Ovary (tissue), 9 donors: ENCODE results near the gene C1QTNF1. TPM values are rescaled to one million over a fixed set of nuclear protein-coding genes. Genes with fewer than 3 reads are reported as not detected.
A peak's percentile ranks its signal among the peaks of the same experiment; 100 is the strongest.

Experiments used
- DNase-seq, 5 donors: peaks; one replicate each; pipeline ENCODE4 v3.0.0-alpha.2; 2019 to 2020
- H3K27ac ChIP-seq, 2 donors: fragments of 200-600 bp; one replicate each; pipeline versions ENCODE4 v1.5.1 to v1.8.0; 2019 to 2022
- H3K27me3 ChIP-seq: fragments of 200-600 bp; one replicate; pipeline ENCODE4 v1.8.0; 2022
- H3K36me3 ChIP-seq: fragments of 200-600 bp; sonication (generic); one replicate; pipeline ENCODE4 v1.5.1; 2019
- H3K4me1 ChIP-seq: one replicate; pipeline ENCODE4 v1.8.1; 2013; ENCODE audit warnings: mild to moderate bottlenecking, moderate library complexity; ENCODE audit not compliant: insufficient read depth
- H3K4me3 ChIP-seq: fragments of 200-600 bp; sonication (generic); one replicate; pipeline ENCODE4 v1.5.1; 2017
- H3K9me3 ChIP-seq, 2 donors: fragments of 200-600 bp in 1 of 2; sonication (generic) in 1 of 2; one replicate each; pipeline versions ENCODE4 v1.5.1 to v1.8.1; 2013 to 2019; ENCODE audit warnings: mild to moderate bottlenecking in 1 of 2, moderate library complexity in 1 of 2
- CTCF ChIP-seq, 3 donors: fragments of 450-650 bp in 2 of 3; fragments of 200-600 bp in 1 of 3; IDR thresholded peaks; one replicate each; pipeline versions ENCODE4 v1.5.1 to v1.8.0; 2016 to 2022; ENCODE audit warnings: antibody characterized with exemption in 3 of 3, mild to moderate bottlenecking in 1 of 3
- EP300 ChIP-seq: sonication (generic); formaldehyde crosslinking; IDR thresholded peaks from one replicate; pipeline ENCODE4 v1.6.1; 2017; ENCODE audit warnings: antibody characterized with exemption
- POLR2A ChIP-seq: fragments of 450-650 bp; IDR thresholded peaks from one replicate; pipeline ENCODE4 v1.6.1; 2017; ENCODE audit warnings: antibody characterized with exemption, mild to moderate bottlenecking, moderate library complexity
- WGBS, 3 donors: extraction: QIAGEN DNeasy Blood & Tissue Kit in 1 of 3; methylation state at CpG; one replicate each; pipeline versions ENCODE4 v1.1.5 to v1.1.7; 2013 to 2017; 5-methylcytosine and 5-hydroxymethylcytosine counted together
- intact Hi-C, 4 donors: fragments of 100-400 bp; cut with DNase I; formaldehyde crosslinking; loops; one replicate each; pipeline versions ENCODE4 v1.11.0 to v1.15.1; 2022 to 2023
- polyA plus RNA-seq, 2 donors: library from polyadenylated mRNA; stranded (reverse); fragments of 200-250 nt in 1 of 2; fragments of 350-450 nt in 1 of 2; fragmentation: Illumina TruSeq in 1 of 2; extraction: RNeasy Lipid Tissue Mini Kit (QIAGEN cat#74804) in 1 of 2; gene quantifications; one replicate each; pipeline ENCODE4 v1.2.3, GENCODE V29; 2013 to 2014
- total RNA-seq, 7 donors: library from RNA; depleted of rRNA in 2 of 7; stranded (reverse); fragments of >200 nt in 2 of 7; fragmentation: NEBNext Ultra II Directional in 3 of 7; extraction: Animal tissue kit (Norgen Biotek cat#: 25700) in 3 of 7; gene quantifications; one replicate each; pipeline versions ENCODE4 v1.1.0 to v1.2.4, GENCODE V29; 2016 to 2023
- donor health status: DM: no; HTN: no; CAD: no; lungs with moderate emphysema.
- donor health status: DM: no; HTN: no; CAD: no.
- donor health status: Bipolar disorder and iron deficiency.
- donor health status: DM: yes; HTN: yes; CAD: no.
- donor health status: DM: no; HTN: no; CAD: no.
- donor health status: DM: yes; HTN: yes; CAD: no.

Gene C1QTNF1
- total and polyA plus RNA-seq, 9 donors, result 17.9 to 85.9 (median 53.5) TPM

GRCh38 chr17:78977681-78977943 lies 46.4 kb upstream of the C1QTNF1 start:
- no peak for DNase-seq
- TF ChIP-seq POLR2A (no peak), CTCF (IDR thresholded peaks at IDR 0.05) (no peak), EP300 (no peak)
- Histone ChIP-seq H3K27ac (peak overlapping the region; percentile 57 to 69), H3K4me3 (no peak overlapping the region), H3K36me3 (no peaks in the 10 kb centered on the region), H3K9me3 (no peaks in the 10 kb centered on the region), H3K4me1 (peaks cover 34% of the 10 kb centered on the region), H3K27me3 (no peaks in the 10 kb centered on the region)
- whole genome bisulfite sequencing, 3 donors, result 19 to 29% (median 27%) methylated on average over 8 of the region's 8 CpGs
- intact Hi-C loops, result loop anchor here in 2 of 4 donors (5.0 to 10.0 kb wide), 2 partner anchors 53 to 630 kb away; partner anchors contain the start of gene TIMP2 (in 2 of the 2)

GRCh38 chr17:78977997-78978973 lies 45.7 kb upstream of the C1QTNF1 start:
- no peaks in the 10 kb centered on the region for H3K36me3 ChIP-seq
- peak overlapping the region; percentile 57 to 69 for H3K27ac ChIP-seq
- no peaks in the 10 kb centered on the region for H3K27me3 ChIP-seq
- intact Hi-C loops, result loop anchor here in 2 of 4 donors (5.0 to 10.0 kb wide), 2 partner anchors 53 to 631 kb away; partner anchors contain the start of gene TIMP2 (in 2 of the 2)
- no peaks in the 10 kb centered on the region for H3K9me3 ChIP-seq
- peak in 1 of 5 donors; percentile 35 for DNase-seq
- peak overlapping the region; percentile 51 for H3K4me3 ChIP-seq
- no peak for TF ChIP-seq POLR2A
- TF ChIP-seq EP300, result no peak
- TF ChIP-seq CTCF (IDR thresholded peaks at IDR 0.05), result no peak
- H3K4me1 ChIP-seq, result peaks cover 34% of the 10 kb centered on the region
- 16 to 41% (median 18%) methylated on average over 20 to 21 of the region's 21 CpGs for WGBS, 3 donors

GRCh38 chr17:78979780-78980623 lies 44.0 kb upstream of the C1QTNF1 start, which contains the start of gene LGALS3BP:
LGALS3BP (minus strand) TSS chr17:78979923; CDS start chr17:78977191, 2,732 bp downstream.
- H3K4me3 ChIP-seq, result peak within 1 kb of the TSS; percentile 51
- no peaks in the 10 kb centered on the region for H3K9me3 ChIP-seq
- TF ChIP-seq CTCF (IDR thresholded peaks at IDR 0.05) (no peak), POLR2A (no peak), EP300 (no peak)
- H3K27me3 ChIP-seq, result no peaks in the 10 kb centered on the region
- intact Hi-C loops, result loop anchor here in 2 of 4 donors (5.0 to 10.0 kb wide), 2 partner anchors 55 to 633 kb away; partner anchors contain the start of gene TIMP2 (in 2 of the 2)
- H3K4me1 ChIP-seq, result peaks cover 34% of the 10 kb centered on the region
- DNase-seq, result peak; percentile 84 to 94 (median 90)
- no peaks in the 10 kb centered on the region for H3K36me3 ChIP-seq
- WGBS, 3 donors, result 21 to 25% (median 21%) methylated on average over 15 to 16 of the region's 16 CpGs
- peak within 1 kb of the TSS; percentile 60 to 75 for H3K27ac ChIP-seq

GRCh38 chr17:78980624-78980972 lies 43.4 kb upstream of the C1QTNF1 start:
- no peaks in the 10 kb centered on the region for H3K9me3 ChIP-seq
- peaks cover 34% of the 10 kb centered on the region for H3K4me1 ChIP-seq
- TF ChIP-seq POLR2A (no peak), EP300 (no peak), CTCF (IDR thresholded peaks at IDR 0.05) (no peak)
- WGBS, 3 donors, result 76 to 85% (median 77%) methylated on average over 7 to 8 of the region's 8 CpGs
- H3K27ac ChIP-seq, result peak overlapping the region; percentile 60 to 75
- no peak overlapping the region for H3K4me3 ChIP-seq
- no peaks in the 10 kb centered on the region for H3K36me3 ChIP-seq
- H3K27me3 ChIP-seq, result no peaks in the 10 kb centered on the region
- intact Hi-C loops, result no loop called here
- no peak for DNase-seq
